ENCODE results near the gene OR4K14. TPM values are rescaled to one million over a fixed set of nuclear protein-coding genes. Genes with fewer than 3 reads are reported as not detected.
"Not testable (repeated sequence)": the region's sequence is repeated elsewhere in the genome, so short reads cannot be mapped to it uniquely, and the experiment has no call there.

The OR4K14 gene
- total and polyA plus RNA-seq, 8 donors = not detected

DNA sequence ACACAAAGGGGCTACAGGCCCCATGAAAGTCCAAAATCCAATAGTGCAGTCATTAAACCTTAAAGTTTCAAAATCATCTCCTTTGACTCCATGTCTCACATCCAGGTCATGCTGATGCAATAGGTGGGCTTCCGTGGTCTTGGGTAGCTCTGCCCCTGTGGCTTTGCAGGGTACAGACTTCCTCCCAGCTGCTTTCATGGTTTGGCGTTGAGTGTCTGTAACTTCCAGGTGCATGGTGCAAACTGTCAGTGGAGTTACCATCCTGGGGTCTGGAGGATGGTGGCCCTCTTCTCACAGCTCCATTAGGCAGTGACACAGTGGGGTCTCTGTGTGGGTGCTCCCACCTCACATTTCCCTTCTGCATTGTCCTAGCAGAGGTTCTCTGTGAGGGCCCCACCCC is 25.7 kb downstream of the OR4K14 start:
- DNase-seq (no peak), ATAC-seq (no peak), FAIRE-seq (no peak)
- Histone ChIP-seq H3K4me1 (no peaks in the 10 kb centered on the region), H3K27ac (no peak overlapping the region), H3K27me3 (no peaks in the 10 kb centered on the region), H3K4me3 (no peak overlapping the region), H3K9me3 (no peaks in the 10 kb centered on the region), H3K36me3 (no peaks in the 10 kb centered on the region)
- intact Hi-C loops (cut with DNase I) = no loop called here
- WGBS, 2 donors = 48 to 62% methylated on average over 2 of the region's 2 CpGs
- TF ChIP-seq, protein P1, sequence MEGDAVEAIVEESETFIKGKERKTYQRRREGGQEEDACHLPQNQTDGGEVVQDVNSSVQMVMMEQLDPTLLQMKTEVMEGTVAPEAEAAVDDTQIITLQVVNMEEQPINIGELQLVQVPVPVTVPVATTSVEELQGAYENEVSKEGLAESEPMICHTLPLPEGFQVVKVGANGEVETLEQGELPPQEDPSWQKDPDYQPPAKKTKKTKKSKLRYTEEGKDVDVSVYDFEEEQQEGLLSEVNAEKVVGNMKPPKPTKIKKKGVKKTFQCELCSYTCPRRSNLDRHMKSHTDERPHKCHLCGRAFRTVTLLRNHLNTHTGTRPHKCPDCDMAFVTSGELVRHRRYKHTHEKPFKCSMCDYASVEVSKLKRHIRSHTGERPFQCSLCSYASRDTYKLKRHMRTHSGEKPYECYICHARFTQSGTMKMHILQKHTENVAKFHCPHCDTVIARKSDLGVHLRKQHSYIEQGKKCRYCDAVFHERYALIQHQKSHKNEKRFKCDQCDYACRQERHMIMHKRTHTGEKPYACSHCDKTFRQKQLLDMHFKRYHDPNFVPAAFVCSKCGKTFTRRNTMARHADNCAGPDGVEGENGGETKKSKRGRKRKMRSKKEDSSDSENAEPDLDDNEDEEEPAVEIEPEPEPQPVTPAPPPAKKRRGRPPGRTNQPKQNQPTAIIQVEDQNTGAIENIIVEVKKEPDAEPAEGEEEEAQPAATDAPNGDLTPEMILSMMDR (IDR thresholded peaks at IDR 0.05) = no peak

DNA sequence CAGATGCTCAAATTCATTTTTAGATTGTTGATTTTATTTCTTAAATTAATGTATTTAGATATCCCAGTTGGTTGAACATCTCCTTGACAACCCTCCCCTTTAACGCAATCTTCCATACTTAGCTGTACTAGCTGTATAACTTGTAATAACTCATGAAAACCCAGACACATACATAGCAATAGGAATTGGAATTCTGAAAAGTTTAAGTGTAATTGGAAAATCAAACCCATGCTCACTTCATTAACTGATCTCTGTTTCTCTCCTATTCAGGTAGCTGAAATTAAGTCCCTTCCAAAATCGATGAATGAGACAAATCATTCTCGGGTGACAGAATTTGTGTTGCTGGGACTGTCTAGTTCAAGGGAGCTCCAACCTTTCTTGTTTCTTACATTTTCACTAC is 43.8 kb downstream of the OR4K14 start, which contains the start of gene OR4K15:
Gene OR4K15 (plus strand): TSS at position 301 of the 400 bp plus-strand sequence. CDS start 0 bp downstream, at position 301.
- H3K27me3 ChIP-seq = no peaks in the 10 kb centered on the region
- ATAC-seq (no peak), FAIRE-seq (no peak), DNase-seq (no peak)
- no peaks in the 10 kb centered on the region for H3K36me3 ChIP-seq
- no peaks in the 10 kb centered on the region for H3K9me3 ChIP-seq
- WGBS, 2 donors = 85 to 94% methylated on average over 3 of the region's 3 CpGs
- intact Hi-C loops (cut with DNase I) = no loop called here
- no peak within 1 kb of the TSS for H3K4me3 ChIP-seq
- no peaks in the 10 kb centered on the region for H3K4me1 ChIP-seq
- no peak within 1 kb of the TSS for H3K27ac ChIP-seq
- TF ChIP-seq, protein P1 (IDR thresholded peaks at IDR 0.05) = no peak

DNA sequence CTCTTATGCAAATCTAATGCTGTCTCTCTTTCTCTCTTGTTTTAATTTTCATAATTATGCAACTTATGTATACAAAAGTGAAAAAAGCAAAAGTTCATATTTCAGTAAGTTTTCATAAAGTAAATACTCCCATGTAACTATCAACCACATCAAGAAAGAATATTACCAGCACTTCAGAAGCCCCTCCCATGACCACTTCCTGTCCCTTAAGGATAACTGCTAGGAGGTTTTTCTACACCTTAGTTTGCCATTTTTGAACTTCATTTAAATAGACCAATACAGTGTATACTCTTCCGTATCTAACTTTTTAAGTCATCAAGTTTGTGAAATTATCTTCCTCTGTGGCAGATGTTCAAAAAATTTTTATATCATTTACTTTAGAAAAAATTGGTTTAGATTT is 44.3 kb downstream of the OR4K14 start:
- H3K4me3 ChIP-seq = no peak overlapping the region
- FAIRE-seq (no peak), DNase-seq (no peak), ATAC-seq (no peak)
- no peaks in the 10 kb centered on the region for H3K4me1 ChIP-seq
- H3K9me3 ChIP-seq = no peaks in the 10 kb centered on the region
- H3K36me3 ChIP-seq = no peaks in the 10 kb centered on the region
- intact Hi-C loops (cut with DNase I) = no loop called here
- 43 to 68% methylated on average over 1 of the region's 1 CpG for WGBS, 2 donors
- no peaks in the 10 kb centered on the region for H3K27me3 ChIP-seq
- H3K27ac ChIP-seq = no peak overlapping the region
- TF ChIP-seq, protein P1 (IDR thresholded peaks at IDR 0.05) = no peak

GRCh38 chr14:19969735-19970134 is 49.4 kb downstream of the OR4K14 start:
- 66 to 68% methylated on average over 2 of the region's 2 CpGs for WGBS, 2 donors
- H3K9me3 ChIP-seq; H3K27ac ChIP-seq; H3K4me1 ChIP-seq; DNase-seq; ATAC-seq; H3K27me3 ChIP-seq; H3K4me3 ChIP-seq; H3K36me3 ChIP-seq; FAIRE-seq; intact Hi-C loops (cut with DNase I): not testable (repeated sequence)

Other genes starting within 250 kb of the OR4K14 start
- not detected for gene OR4M1, start 245.8 kb downstream of the OR4K14 start, total RNA-seq
- not detected for gene OR4M1, start 245.8 kb downstream of the OR4K14 start, polyA plus RNA-seq
- gene OR4N2, start 215.5 kb downstream of the OR4K14 start, total RNA-seq = not detected
- gene OR4N2, start 215.5 kb downstream of the OR4K14 start, polyA plus RNA-seq = not detected
- not detected for gene OR4K2, start 144.2 kb downstream of the OR4K14 start, total RNA-seq
- gene OR4K2, start 144.2 kb downstream of the OR4K14 start, polyA plus RNA-seq = under 1 TPM in 1 of 2 donors, not detected in 1; 0.02 TPM
- gene OR4K5, start 98.7 kb downstream of the OR4K14 start, total RNA-seq = not detected
- not detected for gene OR4K5, start 98.7 kb downstream of the OR4K14 start, polyA plus RNA-seq
- not detected for gene OR4K1, start 88.4 kb downstream of the OR4K14 start, total RNA-seq
- gene OR4K1, start 88.4 kb downstream of the OR4K14 start, polyA plus RNA-seq = not detected
- not detected for gene OR4K15, start 43.7 kb downstream of the OR4K14 start, total RNA-seq
- not detected for gene OR4K15, start 43.7 kb downstream of the OR4K14 start, polyA plus RNA-seq
- gene OR4Q2, start 17.1 kb downstream of the OR4K14 start, total RNA-seq = not detected
- not detected for gene OR4Q2, start 17.1 kb downstream of the OR4K14 start, polyA plus RNA-seq
- not detected for gene OR4K13, start 16.7 kb upstream of the OR4K14 start, total RNA-seq
- gene OR4K13, start 16.7 kb upstream of the OR4K14 start, polyA plus RNA-seq = not detected
- not detected for gene OR4L1, start 40.7 kb upstream of the OR4K14 start, total RNA-seq
- not detected for gene OR4L1, start 40.7 kb upstream of the OR4K14 start, polyA plus RNA-seq
- gene OR4K17, start 91.4 kb upstream of the OR4K14 start, total RNA-seq = not detected
- gene OR4K17, start 91.4 kb upstream of the OR4K14 start, polyA plus RNA-seq = not detected
- gene OR4N5, start 119.5 kb upstream of the OR4K14 start, total RNA-seq = not detected
- gene OR4N5, start 119.5 kb upstream of the OR4K14 start, polyA plus RNA-seq = not detected
- gene OR11G2, start 171.6 kb upstream of the OR4K14 start, total RNA-seq = not detected
- not detected for gene OR11G2, start 171.6 kb upstream of the OR4K14 start, polyA plus RNA-seq
- not detected for gene OR11H6, start 204.4 kb upstream of the OR4K14 start, total RNA-seq
- not detected for gene OR11H6, start 204.4 kb upstream of the OR4K14 start, polyA plus RNA-seq
- gene OR11H7, start 209.7 kb upstream of the OR4K14 start, total RNA-seq = not detected
- gene OR11H7, start 209.7 kb upstream of the OR4K14 start, polyA plus RNA-seq = not detected
- not detected for gene OR11H4, start 220.0 kb upstream of the OR4K14 start, total RNA-seq
- gene OR11H4, start 220.0 kb upstream of the OR4K14 start, polyA plus RNA-seq = not detected